GM12878 (cell line): ENCODE results near the gene TXNDC12. TPM values are rescaled to one million over a fixed set of nuclear protein-coding genes. Genes with fewer than 3 reads are reported as not detected.

ENCODE experiments used
- ATAC-seq: fragments of 200-7000 bp; cut with Tn5 transposase; 3 replicates; pipeline ENCODE4 v1.9.1; 2020; ENCODE audit warnings: mild to moderate bottlenecking, moderate library complexity
- BruUV-seq: library from RNA; stranded (reverse); fragments of 400-500 nt; replicated peaks from 2 replicates; lab custom pipeline; 2021; lab: Mats Ljungman, UMichigan
- CTCF ChIA-PET: fragments of 300-600 bp; sonication (Branson Sonifier 250); formaldehyde crosslinking; extraction: SDS; loops from one replicate; lab custom pipeline; 2021; ENCODE audit warnings: inconsistent platforms; lab: Yijun Ruan, JAX
- POLR2A ChIA-PET: fragments of 350-600 bp; formaldehyde crosslinking; extraction: SDS; loops from one replicate; lab custom pipeline; 2021; ENCODE audit warnings: inconsistent platforms; lab: Charles Lee
- RAD21 ChIA-PET: fragments of 300-600 bp; sonication (Branson Sonifier 250); formaldehyde crosslinking; loops from one replicate; lab custom pipeline; 2023; ENCODE audit warnings: antibody characterized with exemption; ENCODE audit not compliant: unreplicated experiment; lab: Charles Lee
- SMC1A ChIA-PET: fragments of 300-600 bp; sonication (Branson Sonifier 250); formaldehyde crosslinking; loops from one replicate; lab custom pipeline; 2023; ENCODE audit not compliant: unreplicated experiment, uncharacterized antibody; lab: Charles Lee
- DNase-seq: peaks from one replicate; pipeline ENCODE4 v3.0.0-alpha.2; 2011; ENCODE audit warnings: low read depth, low spot score
- FAIRE-seq: peaks from 3 replicates; lab custom pipeline; 2011; peaks lifted over from hg19 to GRCh38; lab: Jason Lieb, UNC
- H2AFZ ChIP-seq: 2 replicates; pipeline ENCODE4 v1.6.0; 2011; ENCODE audit warnings: low read depth, low read length, control low read depth; ENCODE audit not compliant: control insufficient read depth
- H3K27ac ChIP-seq: 2 replicates; pipeline ENCODE4 v1.5.1; 2011; ENCODE audit warnings: control low read depth; ENCODE audit not compliant: control insufficient read depth, insufficient read depth
- H3K27me3 ChIP-seq, 2 experiments: replicated peaks in 1 of 2; 2 replicates each; pipeline versions ENCODE4 v1.6.0 to v1.6.1; 2011; ENCODE audit warnings: low read length in 1 of 2; ENCODE audit not compliant: control insufficient read depth in 2 of 2, insufficient read depth in 2 of 2
- H3K36me3 ChIP-seq, 2 experiments: 2 replicates each; pipeline ENCODE4 v1.5.1; 2011; ENCODE audit warnings: low read length in 1 of 2; ENCODE audit not compliant: control insufficient read depth in 2 of 2, insufficient read depth in 2 of 2
- H3K4me1 ChIP-seq: 2 replicates; pipeline ENCODE4 v1.6.1; 2011; ENCODE audit warnings: mild to moderate bottlenecking, low read length, moderate library complexity, mixed read lengths; ENCODE audit not compliant: control insufficient read depth, insufficient read depth
- H3K4me2 ChIP-seq: 2 replicates; pipeline ENCODE4 v1.6.0; 2011; ENCODE audit warnings: control low read depth; ENCODE audit not compliant: control insufficient read depth, insufficient read depth
- H3K4me3 ChIP-seq: fragments of 200-600 bp; sonication (generic); 2 replicates; pipeline ENCODE4 v1.5.1; 2016
- H3K79me2 ChIP-seq: 2 replicates; pipeline ENCODE4 v1.6.0; 2011; ENCODE audit warnings: low read length; ENCODE audit not compliant: control insufficient read depth, insufficient read depth
- H3K9ac ChIP-seq: 2 replicates; pipeline ENCODE4 v1.8.0; 2011; ENCODE audit warnings: low read length, control low read depth, mixed read lengths; ENCODE audit not compliant: control insufficient read depth, insufficient read depth
- H3K9me3 ChIP-seq: replicated peaks from 3 replicates; pipeline ENCODE4 v1.5.1; 2011; ENCODE audit warnings: mild to moderate bottlenecking, low read length; ENCODE audit not compliant: control insufficient read depth, insufficient read depth
- H4K20me1 ChIP-seq: 2 replicates; pipeline ENCODE4 v1.6.0; 2011; ENCODE audit not compliant: control insufficient read depth, insufficient read depth
- BMI1 ChIP-seq: fragments of 450-650 bp; IDR thresholded peaks from 2 replicates; pipeline ENCODE4 v1.6.1; 2016; ENCODE audit warnings: mild to moderate bottlenecking, moderate library complexity, borderline replicate concordance
- CBX5 ChIP-seq: sonication (generic); IDR thresholded peaks from 2 replicates; pipeline ENCODE4 v1.6.1; 2016; ENCODE audit warnings: low read depth, moderate library complexity, mild to moderate bottlenecking, inconsistent platforms
- GABPA ChIP-seq: IDR thresholded peaks from 2 replicates; pipeline ENCODE4 v1.6.1; 2014; ENCODE audit warnings: antibody characterized with exemption, low read depth, mild to moderate bottlenecking, inconsistent platforms
- MXI1 ChIP-seq: fragments of 150-350 bp; IDR thresholded peaks from 2 replicates; pipeline ENCODE4 v1.6.1; 2011; ENCODE audit warnings: low read depth, mild to moderate bottlenecking, inconsistent platforms, low read length, improper control_type of control experiment
- NFYA ChIP-seq: IDR thresholded peaks from 2 replicates; pipeline ENCODE4 v1.6.1; 2011; ENCODE audit warnings: low read depth, mild to moderate bottlenecking, low read length, improper control_type of control experiment, borderline replicate concordance
- NR2C2 ChIP-seq: IDR thresholded peaks from 2 replicates; pipeline ENCODE4 v1.6.1; 2011; ENCODE audit warnings: borderline replicate concordance, low read depth; ENCODE audit not compliant: control insufficient read depth, insufficient read length
- SMC3 ChIP-seq: IDR thresholded peaks from 2 replicates; pipeline ENCODE4 v1.6.1; 2011; ENCODE audit warnings: low read length, improper control_type of control experiment, borderline replicate concordance
- SREBF2 ChIP-seq: IDR thresholded peaks from 2 replicates; pipeline ENCODE4 v1.6.1; 2012; ENCODE audit warnings: mild to moderate bottlenecking, low read length
- TAF1 ChIP-seq: IDR thresholded peaks from 2 replicates; pipeline ENCODE4 v1.6.1; 2011; ENCODE audit warnings: mild to moderate bottlenecking, low read depth, low read length, borderline replicate concordance
- TCF12 ChIP-seq: IDR thresholded peaks from 2 replicates; pipeline ENCODE4 v1.6.1; 2011; ENCODE audit warnings: low read depth, mild to moderate bottlenecking, low read length
- ZBED1 ChIP-seq: IDR thresholded peaks from 2 replicates; pipeline ENCODE4 v1.6.1; 2016; ENCODE audit warnings: borderline replicate concordance
- in situ Hi-C: fragments of 300-500 bp; cut with MboI; formaldehyde crosslinking; loops from 9 replicates; pipeline ENCODE4 v1.14.3; 2018; ENCODE audit warnings: mixed read lengths
- intact Hi-C: fragments of 100-400 bp; cut with micrococcal nuclease; formaldehyde crosslinking; loops from one replicate; pipeline ENCODE4 v1.14.2; 2022; ENCODE audit not compliant: unreplicated experiment
- polyA plus RNA-seq, 11 experiments: library from polyadenylated mRNA; depleted of rRNA in 4 of 11; unstranded in 6 of 11; stranded (reverse) in 5 of 11; fragments of >200 nt; fragmentation: Nextera tagmentation in 4 of 11; fragmentation: Illumina TruSeq in 1 of 11; extraction: Ambion mirVana in 4 of 11; extraction: Trizol in 1 of 11; gene quantifications; 1 replicate in 1 of 11; 2 replicates in 10 of 11; pipeline versions ENCODE4 v1.2.1 to v1.2.3, GENCODE V29; 2011 to 2016; ENCODE audit warnings: inconsistent platforms in 2 of 11, missing spikeins in 2 of 11, low read depth in 1 of 11
- total RNA-seq, 4 experiments: library from RNA; depleted of rRNA in 3 of 4; stranded (reverse); fragments of >200 nt in 3 of 4; fragmentation: Illumina TruSeq in 1 of 4; extraction: Trizol in 1 of 4; gene quantifications; 2 replicates each; pipeline versions ENCODE4 v1.2.1 to v1.2.3, GENCODE V29; 2013 to 2021
- TF ChIP-seq, protein P1 (sequence below): IDR thresholded peaks from 2 replicates; pipeline ENCODE4 v1.6.1; 2012; ENCODE audit warnings: low read length, inconsistent platforms

TXNDC12 gene
- total and polyA plus RNA-seq, 10 of the 15 experiments (the other 5 are each of a cell fraction or from before 2014, with no cell fraction given), result 6.7 to 41.7 (median 17.7) TPM

DNA sequence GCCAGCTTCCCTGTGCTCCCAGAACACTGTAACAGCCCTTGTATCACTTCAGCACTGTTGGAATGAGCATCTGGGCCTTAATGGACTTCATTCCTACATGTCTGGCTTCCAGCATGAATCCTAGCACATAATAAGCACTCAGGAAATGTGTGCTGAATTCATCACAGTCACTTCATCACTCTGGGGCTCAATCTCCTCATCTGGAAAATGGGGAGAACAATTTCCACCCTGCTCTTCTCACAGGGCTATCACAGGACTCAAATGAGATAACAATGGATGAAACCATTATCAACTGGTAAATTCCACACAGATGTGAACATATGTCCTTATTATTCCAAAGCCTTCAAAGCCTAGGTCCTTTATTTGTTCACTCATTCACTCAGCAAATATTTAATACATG is 76.9 kb downstream of the TXNDC12 start:
- Histone ChIP-seq H2AFZ (no peak overlapping the region), H3K79me2 (no peaks in the 10 kb centered on the region), H3K9me3 (no peaks in the 10 kb centered on the region), H3K4me1 (peaks cover 23% of the 10 kb centered on the region), H3K27me3 (no peaks in the 10 kb centered on the region), H3K4me2 (no peak overlapping the region), H4K20me1 (no peaks in the 10 kb centered on the region), H3K9ac (no peak overlapping the region), H3K27ac (no peak overlapping the region), H3K36me3 (no peaks in the 10 kb centered on the region), H3K4me3 (no peak overlapping the region)
- intact Hi-C loops (no loop called here), in situ Hi-C loops (no loop called here)
- SMC1A ChIA-PET, result interaction anchor here (5.6 kb wide), 1 partner anchor 81 kb away, joined by 20 read pairs; no protein-coding TSS in a partner anchor
- no peak for ATAC-seq
- CTCF ChIA-PET, result no interaction called here
- POLR2A ChIA-PET, result no interaction called here
- no peak for DNase-seq
- BruUV-seq, result no TSS peak
- no peak for FAIRE-seq
- TF ChIP-seq MXI1 (no peak), ZBED1 (no peak), NR2C2 (no peak), NFYA (no peak), TCF12 (no peak), SREBF2 (no peak), CBX5 (no peak), TAF1 (no peak), GABPA (no peak), SMC3 (no peak), BMI1 (no peak)
- TF ChIP-seq, protein P1, sequence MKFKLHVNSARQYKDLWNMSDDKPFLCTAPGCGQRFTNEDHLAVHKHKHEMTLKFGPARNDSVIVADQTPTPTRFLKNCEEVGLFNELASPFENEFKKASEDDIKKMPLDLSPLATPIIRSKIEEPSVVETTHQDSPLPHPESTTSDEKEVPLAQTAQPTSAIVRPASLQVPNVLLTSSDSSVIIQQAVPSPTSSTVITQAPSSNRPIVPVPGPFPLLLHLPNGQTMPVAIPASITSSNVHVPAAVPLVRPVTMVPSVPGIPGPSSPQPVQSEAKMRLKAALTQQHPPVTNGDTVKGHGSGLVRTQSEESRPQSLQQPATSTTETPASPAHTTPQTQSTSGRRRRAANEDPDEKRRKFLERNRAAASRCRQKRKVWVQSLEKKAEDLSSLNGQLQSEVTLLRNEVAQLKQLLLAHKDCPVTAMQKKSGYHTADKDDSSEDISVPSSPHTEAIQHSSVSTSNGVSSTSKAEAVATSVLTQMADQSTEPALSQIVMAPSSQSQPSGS, result no peak
- RAD21 ChIA-PET, result interaction anchor here (1.2 kb wide), 1 partner anchor 82 kb away, joined by 3 read pairs; no protein-coding TSS in a partner anchor
